Karpas-422 (cell line): ENCODE measurements around the gene EFEMP2. TPM values are rescaled to one million over a fixed set of nuclear protein-coding genes. Genes with fewer than 3 reads are reported as not detected.
"Not testable (repeated sequence)": the region's sequence is repeated elsewhere in the genome, so short reads cannot be mapped to it uniquely, and the experiment has no call there.

Source experiments
- DNase-seq: peaks from one replicate; pipeline ENCODE4 v3.0.0-alpha.2; 2015
- H2AFZ ChIP-seq: fragments of 200-600 bp; sonication (generic); 2 replicates; pipeline ENCODE4 v1.6.1; 2014; ENCODE audit warnings: antibody characterized with exemption, low read length, mixed read lengths
- H3K27ac ChIP-seq: fragments of 200-600 bp; sonication (generic); 2 replicates; pipeline ENCODE4 v1.5.1; 2014; ENCODE audit warnings: mild to moderate bottlenecking, low read length, moderate library complexity
- H3K27me3 ChIP-seq: fragments of 200-600 bp; sonication (generic); 2 replicates; pipeline ENCODE4 v1.6.1; 2014; ENCODE audit warnings: low read length, mixed read lengths
- H3K36me3 ChIP-seq: fragments of 200-600 bp; sonication (generic); 2 replicates; pipeline ENCODE4 v1.6.1; 2014; ENCODE audit warnings: low read length, mixed read lengths; ENCODE audit not compliant: insufficient read depth
- H3K4me1 ChIP-seq: fragments of 200-600 bp; sonication (generic); 2 replicates; pipeline ENCODE4 v1.6.1; 2014; ENCODE audit warnings: mild to moderate bottlenecking, low read length, mixed read lengths
- H3K4me2 ChIP-seq: fragments of 200-600 bp; sonication (generic); 2 replicates; pipeline ENCODE4 v1.6.1; 2014; ENCODE audit warnings: low read length, low read depth, mild to moderate bottlenecking; ENCODE audit not compliant: poor library complexity, severe bottlenecking
- H3K4me3 ChIP-seq: fragments of 200-600 bp; sonication (generic); 2 replicates; pipeline ENCODE4 v1.5.1; 2014; ENCODE audit warnings: mild to moderate bottlenecking, antibody characterized with exemption, low read length, mixed read lengths
- H3K79me2 ChIP-seq: fragments of 200-600 bp; sonication (generic); 2 replicates; pipeline ENCODE4 v1.6.1; 2014; ENCODE audit warnings: mild to moderate bottlenecking, low read length, mixed read lengths
- H3K9ac ChIP-seq: fragments of 200-600 bp; sonication (generic); 2 replicates; pipeline ENCODE4 v1.6.0; 2014; ENCODE audit warnings: low read length
- H3K9me2 ChIP-seq: fragments of 200-600 bp; sonication (generic), shearing (Covaris generic); replicated peaks from 2 replicates; pipeline ENCODE4 v1.6.0; 2014; ENCODE audit warnings: mild to moderate bottlenecking, low read length, moderate library complexity; ENCODE audit not compliant: insufficient read depth
- H3K9me3 ChIP-seq: fragments of 300-700, 200-600 bp; sonication (generic); 2 replicates; pipeline ENCODE4 v1.6.1; 2014; ENCODE audit warnings: low read length, mixed read lengths
- H4K20me1 ChIP-seq: fragments of 200-600 bp; sonication (generic); 2 replicates; pipeline ENCODE4 v1.6.1; 2014; ENCODE audit warnings: mild to moderate bottlenecking, antibody characterized with exemption, low read length, low read depth; ENCODE audit not compliant: insufficient read depth
- total RNA-seq: library from RNA; depleted of rRNA; stranded (reverse); fragments of >200 nt; shearing (Covaris generic); gene quantifications from 2 replicates; pipeline ENCODE4 v1.2.3, GENCODE V29; 2014; ENCODE audit warnings: low replicate concordance

The EFEMP2 gene
- total RNA-seq, 1 experiment from 2014 or later: 1.3 TPM

GRCh38 chr11:65896034-65896999 is 23.7 kb upstream of the EFEMP2 start:
- Histone ChIP-seq H3K4me1 (peaks cover 41% of the 10 kb centered on the region), H3K79me2 (peaks cover 8% of the 10 kb centered on the region)

DNA sequence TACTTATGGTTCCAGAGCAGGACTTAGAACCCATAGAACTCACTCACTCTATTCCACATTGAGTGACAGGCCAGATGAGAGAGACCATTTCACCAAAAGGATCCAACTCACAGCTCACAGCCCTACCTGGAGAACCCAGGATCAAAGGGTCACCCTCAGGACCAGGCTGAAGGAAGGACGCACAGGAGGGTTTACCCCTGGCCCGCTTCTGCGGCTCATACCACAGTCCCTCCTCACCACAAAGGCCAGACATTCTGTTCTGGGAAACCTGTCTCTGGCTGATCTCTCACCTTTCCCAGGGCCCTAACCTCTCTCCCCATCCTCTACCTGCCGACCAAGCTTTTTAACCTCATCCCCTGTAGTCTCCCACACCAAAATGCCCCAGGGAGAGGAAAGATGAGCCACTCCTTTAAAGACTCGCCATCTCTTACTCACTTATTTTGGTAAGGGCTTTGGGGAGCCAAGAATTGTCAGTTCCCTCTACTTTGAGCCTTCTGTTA is 22.9 kb upstream of the EFEMP2 start:
- no peak overlapping the region for H2AFZ ChIP-seq
- H3K36me3 ChIP-seq: no peaks in the 10 kb centered on the region
- H3K4me2 ChIP-seq: no peak overlapping the region
- no peak overlapping the region for H3K9ac ChIP-seq
- DNase-seq: peak; percentile 35
- peaks cover 38% of the 10 kb centered on the region for H3K4me1 ChIP-seq
- H3K27ac ChIP-seq: no peak overlapping the region
- peaks cover 8% of the 10 kb centered on the region; the same call in 1 of the 2 replicates for H4K20me1 ChIP-seq
- H3K27me3 ChIP-seq: no peaks in the 10 kb centered on the region
- peaks cover 14% of the 10 kb centered on the region for H3K79me2 ChIP-seq
- no peak overlapping the region for H3K4me3 ChIP-seq
- H3K9me2 ChIP-seq: no peaks in the 10 kb centered on the region
- no peaks in the 10 kb centered on the region for H3K9me3 ChIP-seq

More at GRCh38 chr11:65896034-65896999, 23.7 kb upstream of the EFEMP2 start:
- no peak overlapping the region for H2AFZ ChIP-seq
- H3K27ac ChIP-seq: no peak overlapping the region
- H3K36me3 ChIP-seq: no peaks in the 10 kb centered on the region
- H3K9me3 ChIP-seq: no peaks in the 10 kb centered on the region
- H3K4me3 ChIP-seq: no peak overlapping the region
- H4K20me1 ChIP-seq: peaks cover 6% of the 10 kb centered on the region; the same call in 1 of the 2 replicates
- no peaks in the 10 kb centered on the region for H3K27me3 ChIP-seq
- no peak overlapping the region for H3K9ac ChIP-seq
- no peaks in the 10 kb centered on the region for H3K9me2 ChIP-seq
- no peak for DNase-seq
- H3K4me2 ChIP-seq: no peak overlapping the region

DNA sequence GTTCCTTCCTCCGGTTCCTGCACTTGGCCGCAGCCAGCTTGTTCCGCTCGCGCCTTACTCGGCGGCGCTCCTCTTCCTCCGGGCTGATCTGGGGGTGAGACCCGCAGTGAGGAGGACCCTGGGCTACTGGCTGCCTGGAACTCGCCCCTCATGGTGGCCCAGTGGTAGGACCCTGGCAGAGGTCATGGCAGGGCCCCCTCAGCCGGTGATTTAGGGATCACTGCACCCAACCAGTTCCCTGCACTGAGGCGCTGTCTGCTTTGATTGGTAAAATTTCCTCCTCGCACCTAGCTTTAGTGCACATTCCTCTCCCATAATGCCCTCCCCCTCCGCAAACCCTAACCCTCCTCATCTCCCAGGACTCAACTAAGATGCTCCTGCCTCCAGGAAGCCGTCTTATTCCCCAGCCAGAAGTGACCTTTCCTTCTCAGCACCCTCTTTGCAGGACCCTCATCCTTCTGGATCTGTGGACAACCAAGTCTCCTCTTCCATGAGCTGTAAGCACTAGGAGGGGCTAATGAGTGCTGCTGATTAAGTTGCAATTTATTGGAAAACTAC is 21.5 kb upstream of the EFEMP2 start:
- Histone ChIP-seq H3K9me2 (no peaks in the 10 kb centered on the region), H2AFZ (no peak overlapping the region; the same call in 1 of the 2 replicates), H3K27me3 (no peaks in the 10 kb centered on the region), H3K36me3 (no peaks in the 10 kb centered on the region), H3K4me3 (peak overlapping the region; percentile 96), H3K4me2 (peak overlapping the region; percentile 100), H3K9me3 (no peaks in the 10 kb centered on the region), H4K20me1 (peaks cover 8% of the 10 kb centered on the region; the same call in 1 of the 2 replicates), H3K9ac (peak overlapping the region; percentile 97), H3K4me1 (peaks cover 42% of the 10 kb centered on the region), H3K27ac (no peak overlapping the region), H3K79me2 (peaks cover 14% of the 10 kb centered on the region)
- peak; percentile 73 for DNase-seq

DNA sequence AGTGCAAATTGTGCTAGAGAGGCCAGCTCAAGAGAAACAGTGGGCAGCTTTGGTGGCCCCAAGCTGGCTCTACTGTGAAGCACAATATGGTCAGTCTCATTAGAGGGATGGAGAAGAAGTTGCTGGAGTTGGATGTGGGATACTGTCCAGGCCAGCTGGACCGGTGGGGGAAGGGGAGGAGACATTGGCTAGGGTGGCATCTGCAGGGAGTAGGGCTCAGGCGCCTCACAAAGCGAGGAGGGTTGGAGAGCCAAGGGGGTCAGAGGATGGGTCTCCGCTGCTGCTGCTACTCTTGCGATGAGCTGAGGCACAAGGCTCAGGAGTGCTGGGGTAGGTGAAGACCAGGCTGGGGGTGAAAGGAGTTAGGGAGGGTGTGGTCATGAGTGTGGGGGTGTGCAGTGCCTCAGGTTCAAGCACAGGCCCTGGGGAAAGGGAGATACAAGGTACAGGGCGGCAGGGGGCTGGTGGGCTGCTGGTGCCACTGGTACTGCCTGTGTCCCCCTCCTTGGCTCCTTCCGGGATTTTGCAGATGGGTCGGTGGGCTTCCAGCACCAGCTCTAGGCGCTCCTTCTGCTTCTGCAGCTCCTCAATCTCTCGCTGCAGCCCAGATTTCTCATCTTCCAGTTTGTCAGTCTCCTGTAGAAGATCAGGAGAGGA is 20.2 kb upstream of the EFEMP2 start:
- Histone ChIP-seq H3K36me3 (no peaks in the 10 kb centered on the region), H3K9me2 (no peaks in the 10 kb centered on the region), H3K4me3 (peak overlapping the region; percentile 96), H3K9me3 (no peaks in the 10 kb centered on the region), H3K4me2 (peak overlapping the region; percentile 100), H3K27ac (peak overlapping the region; percentile 59), H3K4me1 (peaks cover 48% of the 10 kb centered on the region), H4K20me1 (peaks cover 8% of the 10 kb centered on the region; the same call in 1 of the 2 replicates), H3K9ac (peak overlapping the region; percentile 97), H2AFZ (no peak overlapping the region), H3K27me3 (no peaks in the 10 kb centered on the region), H3K79me2 (peaks cover 18% of the 10 kb centered on the region)
- peak; percentile 43 for DNase-seq

- DNase-seq: peak; percentile 65
- peak overlapping the region; percentile 59 for H3K27ac ChIP-seq
- H3K4me2 ChIP-seq: peak overlapping the region; percentile 100
- H3K36me3 ChIP-seq, H3K27me3 ChIP-seq, H4K20me1 ChIP-seq, H3K9me3 ChIP-seq, H3K9me2 ChIP-seq, H2AFZ ChIP-seq: not testable (repeated sequence)
- peak overlapping the region; percentile 97 for H3K9ac ChIP-seq
- H3K4me1 ChIP-seq: peaks cover 53% of the 10 kb centered on the region
- H3K79me2 ChIP-seq: peaks cover 25% of the 10 kb centered on the region
- peak overlapping the region; percentile 96 for H3K4me3 ChIP-seq
These were observed 19.5 kb upstream of the EFEMP2 start for GRCh38 chr11:65892137-65892540.

DNA sequence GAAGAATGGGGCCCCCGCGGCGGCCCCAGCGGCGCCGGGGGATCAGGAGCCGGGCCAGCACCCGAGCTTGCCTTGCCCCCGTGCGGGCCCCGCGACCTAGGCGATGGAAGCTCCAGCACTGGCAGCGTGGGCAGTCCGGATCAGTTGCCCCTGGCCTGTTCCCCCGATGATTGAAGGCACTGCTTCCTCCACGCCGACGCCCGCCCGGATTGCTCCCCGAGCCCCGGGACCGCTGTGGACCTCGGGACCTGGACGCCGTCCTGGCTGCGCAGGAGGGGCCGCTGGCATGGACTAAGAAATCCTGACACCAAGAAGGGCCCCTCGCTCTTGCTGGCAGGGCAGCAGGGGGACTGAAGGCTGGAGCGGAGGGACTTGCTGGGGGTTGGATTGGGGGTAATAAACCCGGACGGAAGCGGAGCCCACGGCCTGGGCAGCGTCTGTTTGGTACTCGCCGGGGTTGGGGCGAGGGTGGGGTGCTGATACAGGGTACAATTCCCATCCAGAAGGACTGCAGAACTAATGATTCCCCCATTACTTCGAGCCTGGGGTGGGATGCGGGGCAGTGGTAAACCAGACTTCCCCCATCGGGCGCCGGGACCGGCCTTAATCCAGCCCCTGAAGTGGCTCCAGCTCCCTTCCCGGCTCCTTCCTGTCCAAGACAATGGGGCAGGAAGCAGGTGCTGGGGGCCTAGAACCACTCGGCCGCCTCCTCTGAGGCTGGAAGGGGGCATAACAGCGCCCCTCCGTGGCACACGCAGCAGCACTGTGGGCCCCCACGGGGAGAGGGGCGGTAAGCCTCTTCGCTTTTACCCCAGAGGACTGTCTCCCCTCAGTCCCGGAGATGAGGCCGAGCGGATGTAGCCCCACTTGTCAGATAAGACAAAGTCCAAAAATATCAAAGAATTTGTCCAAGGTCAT is 18.9 kb upstream of the EFEMP2 start:
- Histone ChIP-seq H3K9me2 (no peaks in the 10 kb centered on the region), H4K20me1 (peaks cover 8% of the 10 kb centered on the region; the same call in 1 of the 2 replicates), H2AFZ (no peak overlapping the region), H3K4me3 (peak overlapping the region; percentile 96), H3K9ac (peak overlapping the region; percentile 97), H3K9me3 (no peaks in the 10 kb centered on the region), H3K4me1 (peaks cover 59% of the 10 kb centered on the region), H3K27me3 (no peaks in the 10 kb centered on the region), H3K4me2 (peak overlapping the region; percentile 100), H3K36me3 (peaks cover under 1% of the 10 kb centered on the region; the same call in 1 of the 2 replicates), H3K27ac (peak overlapping the region; percentile 59), H3K79me2 (peaks cover 31% of the 10 kb centered on the region)
- DNase-seq: peak; percentile 73
